HepG2 (cell line): Measurements from ENCODE around the gene GGA3. TPM values are rescaled to one million over a fixed set of nuclear protein-coding genes. Genes with fewer than 3 reads are reported as not detected.

Source experiments
- DNMT1 ChIP-seq: sonication (generic); formaldehyde crosslinking; IDR thresholded peaks from 2 replicates; pipeline ENCODE4 v1.5.1; 2020; ENCODE audit warnings: mild to moderate bottlenecking, missing genetic modification reagents
- HOXA3 ChIP-seq: sonication (generic); formaldehyde crosslinking; IDR thresholded peaks from 2 replicates; pipeline ENCODE4 v1.5.0; 2020; ENCODE audit warnings: missing genetic modification reagents
- PCBP1 ChIP-seq: fragments of 200-400 bp; formaldehyde crosslinking; IDR thresholded peaks from 2 replicates; pipeline ENCODE4 v1.6.1; 2017; ENCODE audit warnings: mild to moderate bottlenecking, low read depth, low read length, borderline replicate concordance
- REL ChIP-seq: sonication (generic); formaldehyde crosslinking; conservative IDR thresholded peaks from 2 replicates; pipeline ENCODE4 v1.8.0; 2022; ENCODE audit warnings: mild to moderate bottlenecking, missing genetic modification reagents, moderate library complexity
- RFXANK ChIP-seq: IDR thresholded peaks from 2 replicates; pipeline ENCODE4 v1.6.1; 2016
- TMF1 ChIP-seq: sonication (generic); formaldehyde crosslinking; IDR thresholded peaks from 2 replicates; pipeline ENCODE4 v1.8.1; 2022; ENCODE audit warnings: low read depth, missing genetic modification reagents
- TSC22D2 ChIP-seq: sonication (generic); formaldehyde crosslinking; IDR thresholded peaks from 2 replicates; pipeline ENCODE4 v1.5.1; 2020; ENCODE audit warnings: missing genetic modification reagents, mild to moderate bottlenecking, borderline replicate concordance
- ZBED4 ChIP-seq: sonication (generic); formaldehyde crosslinking; IDR thresholded peaks from 2 replicates; pipeline ENCODE4 v1.4.0; 2020; ENCODE audit warnings: missing genetic modification reagents, borderline replicate concordance
- ZBTB7A ChIP-seq: sonication (generic); formaldehyde crosslinking; IDR thresholded peaks from 2 replicates; pipeline ENCODE4 v1.8.0; 2022; ENCODE audit warnings: mild to moderate bottlenecking, missing genetic modification reagents
- ZFP36 ChIP-seq: fragments of 150-350 bp; IDR thresholded peaks from 2 replicates; pipeline ENCODE4 v1.6.1; 2018; ENCODE audit warnings: borderline replicate concordance, low read length, low read depth; ENCODE audit not compliant: partially characterized antibody
- ZNF546 ChIP-seq: sonication (generic); formaldehyde crosslinking; conservative IDR thresholded peaks from 2 replicates; pipeline ENCODE4 v1.8.1; 2023; ENCODE audit warnings: mild to moderate bottlenecking, missing genetic modification reagents
- ZNF773 ChIP-seq: sonication (generic); formaldehyde crosslinking; IDR thresholded peaks from 2 replicates; pipeline ENCODE4 v1.4.0; 2020; ENCODE audit warnings: missing genetic modification reagents, borderline replicate concordance
- ZSCAN9 ChIP-seq: IDR thresholded peaks from 2 replicates; pipeline ENCODE4 v1.6.1; 2016; ENCODE audit warnings: borderline replicate concordance
- polyA plus RNA-seq, 8 experiments: library from polyadenylated mRNA; depleted of rRNA in 3 of 8; stranded (reverse) in 7 of 8; unstranded in 1 of 8; fragments of >200 nt; fragmentation: Illumina TruSeq in 4 of 8; extraction: Trizol in 4 of 8; gene quantifications; 2 replicates each; pipeline versions ENCODE4 v1.2.1 to v1.2.3, GENCODE V29; 2011 to 2016; ENCODE audit warnings: low read depth in 4 of 8, missing spikeins in 1 of 8, mixed read lengths in 1 of 8; ENCODE audit not compliant: insufficient read depth in 1 of 8
- total RNA-seq, 5 experiments: library from RNA; depleted of rRNA; stranded (reverse); fragments of >200 nt; fragmentation: Illumina TruSeq; extraction: Trizol; gene quantifications; 2 replicates each; pipeline ENCODE4 v1.2.3, GENCODE V29; 2016; ENCODE audit warnings: low read depth in 1 of 5
- TF ChIP-seq, protein P1 (sequence below): sonication (generic); formaldehyde crosslinking; IDR thresholded peaks from 2 replicates; pipeline ENCODE4 v1.4.0; 2020; ENCODE audit warnings: mild to moderate bottlenecking, missing genetic modification reagents, borderline replicate concordance
- TF ChIP-seq, protein P2 (sequence below): sonication (generic); formaldehyde crosslinking; IDR thresholded peaks from 2 replicates; pipeline ENCODE4 v1.5.0; 2020; ENCODE audit warnings: mild to moderate bottlenecking, missing genetic modification reagents, moderate library complexity
- TF ChIP-seq, protein P3 (sequence below): sonication (generic); formaldehyde crosslinking; IDR thresholded peaks from 2 replicates; pipeline ENCODE4 v1.5.0; 2020; ENCODE audit warnings: missing genetic modification reagents, mild to moderate bottlenecking, borderline replicate concordance

Gene GGA3
- total and polyA plus RNA-seq, 2 of the 13 experiments (the other 11 are each of a cell fraction or from before 2014, with no cell fraction given), result 28.4 to 43.7 TPM

DNA sequence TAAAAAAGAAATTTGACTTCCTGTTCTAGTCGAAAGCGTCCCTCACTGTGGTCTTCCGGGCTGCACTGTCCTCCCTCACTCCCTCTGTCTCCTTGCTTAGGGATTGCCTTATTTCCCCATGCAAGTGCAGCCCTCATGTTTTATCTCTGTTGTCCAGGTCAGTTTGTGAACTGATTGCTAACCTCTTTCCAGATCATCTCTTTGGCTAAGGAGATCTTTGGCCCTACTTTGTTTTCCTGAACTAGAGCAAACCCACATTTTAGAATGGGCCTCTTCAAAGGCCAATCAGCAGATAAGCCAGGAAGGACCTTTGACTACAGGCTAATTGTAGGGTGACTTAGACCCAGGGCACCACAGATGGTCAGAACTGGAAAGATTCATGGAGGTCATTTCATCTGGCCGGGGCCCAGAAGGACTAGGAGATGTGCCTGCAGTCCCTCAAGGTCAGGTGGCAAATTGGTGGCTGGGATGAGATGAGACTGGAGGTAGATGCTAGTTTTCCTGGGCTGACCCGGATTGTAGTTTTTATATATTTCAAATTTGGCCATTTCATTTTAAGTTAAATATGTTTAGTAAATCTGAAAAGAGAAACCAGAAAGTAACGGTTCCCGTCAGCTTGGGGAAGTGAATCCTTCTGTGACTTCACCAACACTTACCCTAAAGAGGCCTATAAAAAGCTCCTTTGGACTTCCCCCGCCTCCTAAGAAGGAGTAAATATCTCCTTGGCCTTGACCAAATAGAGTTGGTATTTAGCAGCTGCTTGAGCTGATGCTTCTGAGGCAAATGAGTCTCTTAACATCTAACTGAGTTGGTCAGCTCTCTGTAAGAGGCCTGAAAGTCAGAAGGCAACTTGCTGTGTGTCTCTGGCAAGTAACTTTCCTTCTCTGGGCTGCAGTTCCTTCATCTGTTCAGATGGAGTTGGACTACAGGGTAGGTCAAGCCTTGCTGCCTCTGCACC is 34.1 kb upstream of the GGA3 start (continued):
- TF ChIP-seq TMF1 (no peak), TSC22D2 (CRISPR knock-in tag) (0 out of 2 replicates have a peak, but pooled peaks have one; percentile 48), DNMT1 (CRISPR knock-in tag) (no peak), HOXA3 (CRISPR knock-in tag) (peak; percentile 78), ZNF773 (no peak), ZNF546 (CRISPR knock-in tag) (no peak), REL (CRISPR knock-in tag) (no peak), PCBP1 (no peak), ZBTB7A (CRISPR knock-in tag) (no peak), RFXANK (CRISPR knock-in tag) (no peak), ZFP36 (no peak), ZSCAN9 (CRISPR knock-in tag) (peak; percentile 85), ZBED4 (peak; percentile 87; the same call in 1 of the 2 replicates)
- TF ChIP-seq, protein P1, sequence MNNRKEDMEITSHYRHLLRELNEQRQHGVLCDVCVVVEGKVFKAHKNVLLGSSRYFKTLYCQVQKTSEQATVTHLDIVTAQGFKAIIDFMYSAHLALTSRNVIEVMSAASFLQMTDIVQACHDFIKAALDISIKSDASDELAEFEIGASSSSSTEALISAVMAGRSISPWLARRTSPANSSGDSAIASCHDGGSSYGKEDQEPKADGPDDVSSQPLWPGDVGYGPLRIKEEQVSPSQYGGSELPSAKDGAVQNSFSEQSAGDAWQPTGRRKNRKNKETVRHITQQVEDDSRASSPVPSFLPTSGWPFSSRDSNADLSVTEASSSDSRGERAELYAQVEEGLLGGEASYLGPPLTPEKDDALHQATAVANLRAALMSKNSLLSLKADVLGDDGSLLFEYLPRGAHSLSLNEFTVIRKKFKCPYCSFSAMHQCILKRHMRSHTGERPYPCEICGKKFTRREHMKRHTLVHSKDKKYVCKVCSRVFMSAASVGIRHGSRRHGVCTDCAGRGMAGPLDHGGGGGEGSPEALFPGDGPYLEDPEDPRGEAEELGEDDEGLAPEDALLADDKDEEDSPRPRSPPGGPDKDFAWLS (CRISPR knock-in tag), result no peak
- TF ChIP-seq, protein P2, sequence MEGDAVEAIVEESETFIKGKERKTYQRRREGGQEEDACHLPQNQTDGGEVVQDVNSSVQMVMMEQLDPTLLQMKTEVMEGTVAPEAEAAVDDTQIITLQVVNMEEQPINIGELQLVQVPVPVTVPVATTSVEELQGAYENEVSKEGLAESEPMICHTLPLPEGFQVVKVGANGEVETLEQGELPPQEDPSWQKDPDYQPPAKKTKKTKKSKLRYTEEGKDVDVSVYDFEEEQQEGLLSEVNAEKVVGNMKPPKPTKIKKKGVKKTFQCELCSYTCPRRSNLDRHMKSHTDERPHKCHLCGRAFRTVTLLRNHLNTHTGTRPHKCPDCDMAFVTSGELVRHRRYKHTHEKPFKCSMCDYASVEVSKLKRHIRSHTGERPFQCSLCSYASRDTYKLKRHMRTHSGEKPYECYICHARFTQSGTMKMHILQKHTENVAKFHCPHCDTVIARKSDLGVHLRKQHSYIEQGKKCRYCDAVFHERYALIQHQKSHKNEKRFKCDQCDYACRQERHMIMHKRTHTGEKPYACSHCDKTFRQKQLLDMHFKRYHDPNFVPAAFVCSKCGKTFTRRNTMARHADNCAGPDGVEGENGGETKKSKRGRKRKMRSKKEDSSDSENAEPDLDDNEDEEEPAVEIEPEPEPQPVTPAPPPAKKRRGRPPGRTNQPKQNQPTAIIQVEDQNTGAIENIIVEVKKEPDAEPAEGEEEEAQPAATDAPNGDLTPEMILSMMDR, result peak; percentile 35
- TF ChIP-seq, protein P3, sequence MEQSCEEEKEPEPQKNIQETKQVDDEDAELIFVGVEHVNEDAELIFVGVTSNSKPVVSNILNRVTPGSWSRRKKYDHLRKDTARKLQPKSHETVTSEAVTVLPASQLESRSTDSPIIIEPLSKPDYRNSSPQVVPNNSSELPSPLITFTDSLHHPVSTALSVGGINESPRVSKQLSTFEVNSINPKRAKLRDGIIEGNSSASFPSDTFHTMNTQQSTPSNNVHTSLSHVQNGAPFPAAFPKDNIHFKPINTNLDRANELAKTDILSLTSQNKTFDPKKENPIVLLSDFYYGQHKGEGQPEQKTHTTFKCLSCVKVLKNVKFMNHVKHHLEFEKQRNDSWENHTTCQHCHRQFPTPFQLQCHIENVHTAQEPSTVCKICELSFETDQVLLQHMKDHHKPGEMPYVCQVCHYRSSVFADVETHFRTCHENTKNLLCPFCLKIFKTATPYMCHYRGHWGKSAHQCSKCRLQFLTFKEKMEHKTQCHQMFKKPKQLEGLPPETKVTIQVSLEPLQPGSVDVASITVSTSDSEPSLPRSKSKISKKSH (CRISPR knock-in tag), result no peak
